Sigmoid colon (tissue), 7 donors: ENCODE data around the gene ABCA12. TPM values are rescaled to one million over a fixed set of nuclear protein-coding genes. Genes with fewer than 3 reads are reported as not detected.

Experiments used
- DNase-seq: peaks from one replicate; pipeline ENCODE4 v3.0.0-alpha.2; 2019
- H3K27ac ChIP-seq, 4 donors: fragments of 200-600 bp; sonication (generic); one replicate each; pipeline ENCODE4 v1.5.1; 2016 to 2019; ENCODE audit warnings: mild to moderate bottlenecking in 1 of 4
- H3K27me3 ChIP-seq, 3 donors: fragments of 200-600 bp; sonication (generic); one replicate each; pipeline ENCODE4 v1.5.1; 2019; ENCODE audit warnings: mild to moderate bottlenecking in 1 of 3
- H3K36me3 ChIP-seq, 4 donors: fragments of 200-600 bp; sonication (generic); one replicate each; pipeline ENCODE4 v1.5.1; 2016 to 2019
- H3K4me1 ChIP-seq, 4 donors: fragments of 200-600 bp; sonication (generic); one replicate each; pipeline ENCODE4 v1.5.1; 2017 to 2019
- H3K4me3 ChIP-seq, 4 donors: fragments of 200-600 bp; sonication (generic); one replicate each; pipeline ENCODE4 v1.5.1; 2017 to 2019; ENCODE audit warnings: mild to moderate bottlenecking in 2 of 4, moderate library complexity in 1 of 4
- H3K9me3 ChIP-seq, 4 donors: fragments of 200-600 bp in 3 of 4; sonication (generic) in 3 of 4; one replicate each; pipeline versions ENCODE4 v1.5.1 to v1.6.1; 2013 to 2019
- EP300 ChIP-seq, 4 donors: sonication (generic); formaldehyde crosslinking; IDR thresholded peaks; one replicate each; pipeline ENCODE4 v1.6.1; 2017; ENCODE audit warnings: antibody characterized with exemption in 4 of 4
- POLR2A ChIP-seq, 2 donors: fragments of 450-650 bp; IDR thresholded peaks; one replicate each; pipeline ENCODE4 v1.6.1; 2016; ENCODE audit warnings: antibody characterized with exemption in 2 of 2, mild to moderate bottlenecking in 2 of 2, moderate library complexity in 2 of 2
- POLR2AphosphoS5 ChIP-seq, 4 donors: sonication (generic); formaldehyde crosslinking; IDR thresholded peaks; one replicate each; pipeline ENCODE4 v1.6.1; 2017; ENCODE audit warnings: antibody characterized with exemption in 4 of 4
- WGBS, 2 donors: extraction: QIAGEN DNeasy Blood & Tissue Kit; methylation state at CpG; one replicate each; pipeline ENCODE4 v1.1.7; 2013; 5-methylcytosine and 5-hydroxymethylcytosine counted together
- intact Hi-C: fragments of 100-400 bp; cut with DNase I; formaldehyde crosslinking; loops from one replicate; pipeline ENCODE4 v1.15.1; 2023
- polyA plus RNA-seq, 3 donors: library from polyadenylated mRNA; stranded (reverse); fragments of 200-250 nt; gene quantifications; one replicate each; pipeline ENCODE4 v1.2.3, GENCODE V29; 2013
- total RNA-seq, 4 donors: library from RNA; depleted of rRNA; stranded (reverse); fragments of >200 nt; gene quantifications; one replicate each; pipeline ENCODE4 v1.1.0, GENCODE V29; 2016
- TF ChIP-seq, protein P1 (sequence below), 4 experiments: fragments of 450-650 bp in 3 of 4; fragments of 200-600 bp in 1 of 4; IDR thresholded peaks; one replicate each; pipeline ENCODE4 v1.5.1; 2016 to 2019; ENCODE audit warnings: antibody characterized with exemption in 4 of 4, mild to moderate bottlenecking in 3 of 4, moderate library complexity in 2 of 4
- donor health status: healthy with polysubstance abuse.
- donor health status: Bipolar disorder and iron deficiency.
- donor health status: healthy.

ABCA12 gene
- total and polyA plus RNA-seq, 7 donors, result under 0.01 to 0.66 (median 0.28) TPM; not detected in 2

GRCh38 chr2:214992911-214993310, 145.5 kb downstream of the ABCA12 start:
- Histone ChIP-seq H3K27ac (no peak overlapping the region), H3K9me3 (no peaks in the 10 kb centered on the region), H3K4me1 (no peaks in the 10 kb centered on the region), H3K36me3 (no peaks in the 10 kb centered on the region), H3K4me3 (no peak overlapping the region), H3K27me3 (no peaks in the 10 kb centered on the region)
- intact Hi-C loops, result no loop called here
- WGBS, 2 donors, result 82 to 88% methylated on average over 4 of the region's 4 CpGs
- no peak for DNase-seq
- no peak for TF ChIP-seq POLR2A (IDR thresholded peaks at IDR 0.05)

DNA sequence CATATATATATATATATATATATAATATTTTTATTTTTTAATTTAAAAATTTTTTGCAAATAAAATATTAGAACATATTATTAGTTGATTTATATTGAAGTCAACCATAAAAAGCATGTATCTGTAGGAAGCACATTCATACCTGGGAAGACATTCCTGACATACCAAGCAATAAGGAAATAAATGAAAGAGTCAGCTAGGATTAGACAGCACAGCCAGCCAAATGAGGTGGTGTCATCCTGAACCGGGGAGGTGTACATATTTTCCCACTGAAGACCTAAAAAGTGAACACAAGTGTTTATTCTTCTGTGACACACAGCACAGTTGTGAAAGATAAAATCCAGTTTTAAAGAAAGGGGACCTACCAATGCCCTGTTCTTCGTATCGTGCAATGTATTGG, 149.2 kb downstream of the ABCA12 start:
- intact Hi-C loops, result no loop called here
- H3K36me3 ChIP-seq, result no peaks in the 10 kb centered on the region

DNA sequence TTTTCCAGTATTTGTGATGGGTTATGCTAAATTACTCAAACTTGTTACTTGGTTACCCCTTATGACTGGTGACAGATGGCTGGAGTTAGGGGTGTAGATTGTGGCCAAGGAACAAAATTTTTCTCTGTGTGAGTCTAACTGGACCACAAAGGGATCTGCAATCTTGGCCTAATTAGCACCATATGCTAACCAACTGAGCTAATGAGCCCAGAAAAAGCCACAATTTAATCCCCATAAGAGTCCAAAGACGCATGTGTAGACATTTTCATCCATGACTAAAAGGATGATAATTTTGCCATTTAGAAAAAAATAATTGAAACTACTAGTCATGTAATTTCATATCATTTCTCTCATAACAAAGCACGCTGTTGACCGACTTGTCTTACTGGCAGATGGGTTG, 151.2 kb downstream of the ABCA12 start:
- Histone ChIP-seq H3K9me3 (no peaks in the 10 kb centered on the region), H3K36me3 (no peaks in the 10 kb centered on the region), H3K4me3 (no peak overlapping the region), H3K27me3 (no peaks in the 10 kb centered on the region), H3K27ac (no peak overlapping the region), H3K4me1 (no peaks in the 10 kb centered on the region)
- intact Hi-C loops, result no loop called here
- TF ChIP-seq, protein P1, sequence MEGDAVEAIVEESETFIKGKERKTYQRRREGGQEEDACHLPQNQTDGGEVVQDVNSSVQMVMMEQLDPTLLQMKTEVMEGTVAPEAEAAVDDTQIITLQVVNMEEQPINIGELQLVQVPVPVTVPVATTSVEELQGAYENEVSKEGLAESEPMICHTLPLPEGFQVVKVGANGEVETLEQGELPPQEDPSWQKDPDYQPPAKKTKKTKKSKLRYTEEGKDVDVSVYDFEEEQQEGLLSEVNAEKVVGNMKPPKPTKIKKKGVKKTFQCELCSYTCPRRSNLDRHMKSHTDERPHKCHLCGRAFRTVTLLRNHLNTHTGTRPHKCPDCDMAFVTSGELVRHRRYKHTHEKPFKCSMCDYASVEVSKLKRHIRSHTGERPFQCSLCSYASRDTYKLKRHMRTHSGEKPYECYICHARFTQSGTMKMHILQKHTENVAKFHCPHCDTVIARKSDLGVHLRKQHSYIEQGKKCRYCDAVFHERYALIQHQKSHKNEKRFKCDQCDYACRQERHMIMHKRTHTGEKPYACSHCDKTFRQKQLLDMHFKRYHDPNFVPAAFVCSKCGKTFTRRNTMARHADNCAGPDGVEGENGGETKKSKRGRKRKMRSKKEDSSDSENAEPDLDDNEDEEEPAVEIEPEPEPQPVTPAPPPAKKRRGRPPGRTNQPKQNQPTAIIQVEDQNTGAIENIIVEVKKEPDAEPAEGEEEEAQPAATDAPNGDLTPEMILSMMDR (IDR thresholded peaks at IDR 0.05), result no peak
- TF ChIP-seq POLR2A (IDR thresholded peaks at IDR 0.05), result no peak
- TF ChIP-seq EP300 (IDR thresholded peaks at IDR 0.05), result no peak
- DNase-seq, result no peak
- WGBS, 2 donors, result 93 to 95% methylated on average over 3 of the region's 3 CpGs

More for the DNA sequence above, 149.2 kb downstream of the ABCA12 start:
- Histone ChIP-seq H3K9me3 (no peaks in the 10 kb centered on the region), H3K4me1 (no peaks in the 10 kb centered on the region), H3K4me3 (no peak overlapping the region), H3K27me3 (no peaks in the 10 kb centered on the region), H3K27ac (no peak overlapping the region)
- no peak for DNase-seq
- 81 to 82% methylated on average over 3 of the region's 3 CpGs for WGBS, 2 donors
- TF ChIP-seq EP300 (IDR thresholded peaks at IDR 0.05) (no peak), POLR2AphosphoS5 (IDR thresholded peaks at IDR 0.05) (no peak), POLR2A (IDR thresholded peaks at IDR 0.05) (no peak)
- TF ChIP-seq, protein P1 (IDR thresholded peaks at IDR 0.05), result no peak

DNA sequence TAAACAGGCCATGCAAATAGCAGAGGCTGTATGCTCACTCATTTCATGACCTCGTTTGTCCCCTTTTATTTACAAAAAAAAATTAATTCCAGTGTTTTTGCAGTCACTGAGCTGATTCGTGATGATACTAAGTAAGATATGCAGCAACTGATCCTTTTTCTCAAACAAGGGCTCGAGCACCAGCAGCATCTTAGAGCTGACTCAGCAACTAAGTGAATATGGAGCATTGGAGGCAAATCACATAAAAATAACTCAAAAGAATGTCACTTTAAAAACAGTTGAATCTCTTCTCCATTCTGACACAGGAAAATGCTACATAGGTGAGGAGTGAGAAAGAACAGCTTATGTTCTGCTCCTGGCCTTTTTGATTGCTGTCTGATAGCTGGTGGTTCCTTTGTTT, 152.8 kb downstream of the ABCA12 start:
- H3K36me3 ChIP-seq, result no peaks in the 10 kb centered on the region
- H3K27me3 ChIP-seq, result no peaks in the 10 kb centered on the region
- H3K27ac ChIP-seq, result no peak overlapping the region
- intact Hi-C loops, result no loop called here
- WGBS, 2 donors, result 53 to 68% methylated on average over 3 of the region's 3 CpGs
- TF ChIP-seq, protein P1 (IDR thresholded peaks at IDR 0.05), result no peak
- TF ChIP-seq EP300 (IDR thresholded peaks at IDR 0.05) (no peak), POLR2A (IDR thresholded peaks at IDR 0.05) (no peak), POLR2AphosphoS5 (IDR thresholded peaks at IDR 0.05) (no peak)
- no peak overlapping the region for H3K4me3 ChIP-seq
- no peaks in the 10 kb centered on the region for H3K9me3 ChIP-seq
- H3K4me1 ChIP-seq, result no peaks in the 10 kb centered on the region
- no peak for DNase-seq

- 75 to 85% methylated on average over 5 of the region's 5 CpGs for WGBS, 2 donors
- intact Hi-C loops, result no loop called here
- Histone ChIP-seq H3K27ac (no peak overlapping the region), H3K36me3 (no peaks in the 10 kb centered on the region), H3K27me3 (no peaks in the 10 kb centered on the region), H3K9me3 (peaks cover 0 to 6% (median 2%) of the 10 kb centered on the region in 4 donors), H3K4me3 (no peak overlapping the region), H3K4me1 (no peaks in the 10 kb centered on the region)
- DNase-seq, result no peak
- TF ChIP-seq POLR2A (IDR thresholded peaks at IDR 0.05), result no peak
- no peak for TF ChIP-seq EP300 (IDR thresholded peaks at IDR 0.05)
- TF ChIP-seq, protein P1 (IDR thresholded peaks at IDR 0.05), result no peak
- no peak for TF ChIP-seq POLR2AphosphoS5 (IDR thresholded peaks at IDR 0.05)
Measured at GRCh38 chr2:214966420-214966819, 172.0 kb downstream of the ABCA12 start.
